ENCODE data around the gene IQGAP2.

IQGAP2 gene

GRCh38 chr5:76684756-76685519, 281.9 kb downstream of the IQGAP2 start:
- DNase-seq, result no peak

DNA sequence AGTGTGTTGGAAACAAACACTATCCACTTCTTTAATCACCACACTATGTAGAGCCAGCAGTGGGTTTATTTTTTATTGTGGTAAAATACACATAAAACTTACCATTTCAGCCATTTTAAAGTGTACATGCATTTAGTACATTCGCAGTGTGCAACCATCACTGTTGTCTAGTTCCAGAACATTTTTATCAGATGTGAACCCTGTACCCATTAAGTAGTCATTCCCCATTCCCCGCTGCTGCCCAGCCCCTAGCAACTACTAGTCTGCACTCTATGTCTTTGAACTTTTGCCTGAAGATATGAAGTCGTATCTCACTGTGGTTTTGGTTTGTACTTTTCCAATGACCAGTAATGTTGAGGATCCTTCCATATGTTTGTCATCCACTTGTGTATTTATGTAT, 282.6 kb downstream of the IQGAP2 start:
- DNase-seq, result no peak

DNA sequence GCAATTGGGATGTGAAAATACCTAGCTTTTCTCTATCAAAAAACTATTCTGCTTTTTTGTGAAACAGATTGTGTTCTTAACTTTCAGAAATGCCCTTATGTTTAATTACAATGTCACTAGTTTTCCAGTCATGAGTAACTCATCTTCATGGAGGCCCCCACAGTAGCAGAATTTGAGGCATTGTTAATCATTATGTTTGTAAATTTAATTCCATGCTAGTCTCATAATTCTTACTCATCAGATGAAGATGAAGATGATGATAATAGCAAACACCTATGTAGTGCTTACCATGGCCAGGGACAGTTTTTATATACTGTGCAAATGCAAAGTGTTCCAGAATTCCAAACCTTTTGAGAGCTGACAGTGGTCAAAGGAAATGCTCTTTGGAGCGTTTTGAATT, 285.1 kb downstream of the IQGAP2 start:
- DNase-seq, result no peak

GRCh38 chr5:76688836-76689235, 285.8 kb downstream of the IQGAP2 start:
- no peak for DNase-seq

DNA sequence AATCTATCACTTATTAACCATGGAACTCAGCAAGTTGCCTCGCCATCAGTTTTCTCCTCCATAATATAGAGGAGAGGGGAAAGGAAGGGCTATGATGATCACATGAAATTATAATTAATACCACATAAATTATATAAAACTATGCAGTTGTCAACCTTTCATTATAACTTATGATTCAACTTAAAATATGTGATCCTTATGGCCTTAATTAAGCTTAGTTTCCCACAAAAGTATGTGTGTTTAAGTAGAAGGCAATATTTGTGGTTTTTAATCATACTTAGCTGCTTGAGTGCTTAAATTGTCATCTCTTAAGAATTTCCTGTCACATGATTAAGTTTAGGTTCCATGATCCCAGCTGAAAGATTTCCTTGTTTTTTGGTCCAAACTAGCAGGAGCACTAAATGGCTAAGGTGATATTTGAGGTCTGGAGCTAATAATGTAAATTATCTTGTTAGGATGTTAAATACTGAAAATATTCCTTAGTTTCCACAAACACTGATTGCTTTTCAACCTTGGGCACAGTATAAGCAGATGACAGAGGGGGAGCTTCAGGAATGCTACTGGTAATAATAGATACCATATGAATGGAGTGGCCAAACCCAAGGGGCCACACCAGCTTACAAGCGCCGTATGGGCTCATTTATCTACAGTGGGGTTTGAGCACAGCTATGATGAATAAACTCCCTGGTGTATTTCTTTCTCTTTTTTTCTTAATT, 286.4 kb downstream of the IQGAP2 start:
- DNase-seq, result no peak

DNA sequence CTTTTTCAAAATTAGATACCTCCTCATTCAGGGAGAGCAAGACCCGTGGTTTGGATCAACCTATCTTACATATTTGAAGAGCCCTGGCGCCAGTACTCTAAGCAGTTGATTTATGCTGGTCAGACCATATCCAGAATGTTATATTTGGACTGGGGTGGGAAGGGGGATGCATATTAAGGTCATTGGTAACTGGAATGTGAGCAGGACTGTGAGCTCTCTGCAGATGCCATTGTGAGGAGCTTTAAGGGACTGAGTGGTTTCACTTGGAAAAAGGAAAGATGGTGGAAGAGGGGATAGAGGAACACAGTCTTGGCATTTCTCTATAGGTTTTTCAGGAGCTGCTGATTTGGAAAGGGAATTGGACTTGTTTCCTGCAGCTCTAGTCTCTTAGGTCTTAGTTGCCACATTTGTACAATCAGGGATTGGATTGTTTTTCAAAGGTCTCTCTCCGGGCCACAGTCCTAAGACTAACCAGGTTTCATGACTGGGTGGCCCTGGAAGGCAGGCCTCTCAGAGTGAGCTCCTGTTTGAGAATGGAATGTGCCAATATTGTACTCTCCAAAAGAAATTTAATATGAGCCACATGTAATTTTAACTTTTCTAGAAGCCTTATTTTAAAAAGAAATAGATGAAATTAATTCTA, 287.1 kb downstream of the IQGAP2 start:
- DNase-seq, result no peak

GRCh38 chr5:76690704-76691466, 287.8 kb downstream of the IQGAP2 start:
- no peak for DNase-seq

GRCh38 chr5:76691467-76692273, 288.6 kb downstream of the IQGAP2 start:
- no peak for DNase-seq

GRCh38 chr5:76692274-76692540, 289.1 kb downstream of the IQGAP2 start:
- no peak for DNase-seq

DNA sequence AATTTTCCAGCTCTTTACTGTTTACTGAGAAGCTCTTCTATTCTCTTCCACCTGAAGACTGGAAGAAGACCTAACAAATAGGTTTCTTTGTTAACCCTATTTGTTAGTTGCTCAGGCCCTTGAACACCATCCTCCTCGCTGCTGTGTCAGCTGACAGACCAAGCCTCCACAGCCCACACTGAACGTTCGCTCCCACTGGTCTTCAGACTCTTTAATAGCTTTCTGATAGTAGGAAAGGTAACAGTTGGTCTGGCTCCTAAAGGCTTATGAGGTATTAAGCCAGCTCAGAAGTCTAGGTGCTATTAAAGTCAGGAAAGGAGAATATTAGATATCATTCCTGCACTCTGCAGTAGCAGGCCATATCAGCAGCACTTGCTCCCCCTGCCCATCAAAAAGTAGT, 289.6 kb downstream of the IQGAP2 start:
- DNase-seq, result no peak

DNA sequence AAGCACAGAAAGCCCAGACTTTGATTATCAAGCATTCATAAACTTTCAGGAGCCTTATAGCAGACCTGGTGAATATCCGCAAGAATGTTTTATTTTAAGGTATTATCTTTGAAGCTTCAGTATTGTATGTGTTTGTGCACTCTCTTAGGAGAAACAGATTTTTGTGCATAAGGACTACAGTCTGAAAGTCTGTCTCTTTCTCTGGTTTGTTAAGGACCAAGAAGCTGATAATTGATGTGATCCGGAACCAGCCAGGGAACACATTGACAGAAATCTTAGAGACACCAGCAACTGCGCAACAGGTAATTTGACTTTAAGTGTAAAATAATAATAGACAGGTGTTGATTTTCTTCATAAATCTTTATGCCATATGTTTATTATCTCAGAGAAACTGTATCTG, 290.1 kb downstream of the IQGAP2 start:
- no peak for DNase-seq

DNA sequence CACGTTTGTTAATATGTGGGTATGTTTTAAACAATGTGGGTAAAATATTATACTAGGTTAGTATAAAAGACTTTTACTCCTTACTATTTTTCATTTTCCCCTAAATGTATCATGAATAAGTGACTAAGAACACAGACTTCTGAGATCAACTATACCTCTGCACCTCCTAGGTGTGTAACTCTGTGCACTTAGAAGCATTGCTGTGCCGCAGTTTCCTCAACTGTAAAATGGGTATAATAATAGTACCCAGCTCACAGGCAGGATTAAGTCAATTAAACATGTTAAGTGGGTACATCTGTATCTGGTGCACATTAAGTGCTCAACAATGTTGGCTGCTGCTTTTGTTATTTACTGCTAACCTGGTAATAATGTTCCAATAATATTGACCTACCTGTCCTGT, 291.2 kb downstream of the IQGAP2 start:
- no peak for DNase-seq

DNA sequence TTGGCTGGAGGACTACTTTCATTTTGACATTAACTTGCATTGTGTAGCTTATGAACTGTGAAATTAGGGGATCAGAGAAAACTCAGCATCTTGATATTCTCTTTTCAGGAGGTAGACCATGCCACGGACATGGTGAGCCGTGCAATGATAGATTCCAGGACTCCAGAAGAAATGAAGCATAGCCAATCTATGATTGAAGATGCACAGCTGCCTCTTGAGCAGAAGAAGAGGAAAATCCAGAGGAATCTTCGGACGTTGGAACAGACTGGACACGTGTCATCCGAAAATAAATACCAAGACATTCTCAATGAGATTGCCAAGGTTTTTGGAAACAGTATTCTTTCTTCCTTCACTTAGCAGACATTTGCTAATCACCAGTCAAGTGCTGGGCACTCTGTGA, 292.3 kb downstream of the IQGAP2 start:
- DNase-seq, result no peak

DNA sequence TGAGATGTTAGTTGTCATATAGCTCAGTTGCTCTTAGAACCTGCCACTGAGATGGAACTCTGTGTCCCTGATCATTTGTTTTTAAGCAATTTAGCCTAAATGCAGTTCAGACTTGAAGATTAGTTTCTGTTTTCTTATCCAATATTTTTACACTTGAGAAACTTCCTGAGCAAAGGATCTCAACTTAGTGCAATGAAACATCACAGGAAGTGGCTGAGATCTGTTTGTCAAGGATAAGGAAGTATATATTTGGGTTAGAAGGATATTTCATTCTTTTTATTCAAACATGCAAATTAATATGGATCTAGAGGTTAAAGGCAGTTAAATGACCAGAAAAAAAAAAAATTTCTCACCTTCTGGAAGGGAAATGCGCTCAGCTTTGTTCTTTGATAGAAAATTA, 293.2 kb downstream of the IQGAP2 start:
- DNase-seq, result no peak

DNA sequence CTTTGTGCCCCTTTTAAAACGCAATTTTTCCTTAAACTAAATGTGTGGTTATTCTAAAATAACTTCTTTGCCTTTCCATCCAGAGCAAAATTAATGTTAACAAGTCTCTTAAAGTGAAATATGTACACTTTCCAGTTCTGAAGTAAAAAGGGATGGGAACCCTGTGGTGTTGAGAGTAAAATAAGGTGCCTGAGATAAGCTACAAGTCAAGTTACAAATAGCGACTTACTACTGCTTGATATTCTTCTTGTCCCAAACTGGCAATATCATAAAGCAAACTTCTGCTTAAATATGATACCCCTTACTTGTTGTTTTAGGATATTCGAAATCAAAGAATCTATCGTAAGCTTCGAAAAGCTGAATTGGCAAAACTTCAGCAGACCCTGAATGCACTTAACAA, 294.6 kb downstream of the IQGAP2 start:
- DNase-seq, result no peak

- no peak for DNase-seq
These were observed 297.5 kb downstream of the IQGAP2 start for GRCh38 chr5:76700571-76700970.

DNA sequence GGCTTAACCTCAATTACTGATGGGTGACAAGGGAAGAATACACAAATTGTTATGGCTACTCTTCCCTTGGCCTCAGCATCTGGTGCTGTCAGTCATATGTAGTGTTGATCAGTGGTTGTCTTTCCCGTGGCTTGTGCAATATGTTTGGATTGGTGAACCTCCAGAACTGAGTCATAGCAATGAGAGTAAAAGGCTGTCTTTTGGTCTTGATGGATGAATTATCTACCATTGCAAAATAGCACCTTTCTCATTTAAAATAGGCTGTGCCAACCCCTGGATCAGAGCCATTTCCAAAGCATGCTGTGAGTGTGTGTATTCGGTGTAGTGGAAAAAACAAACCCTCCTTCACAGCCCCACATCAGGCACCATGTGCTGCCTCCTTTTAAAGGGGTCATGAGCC, 298.2 kb downstream of the IQGAP2 start:
- no peak for DNase-seq

DNA sequence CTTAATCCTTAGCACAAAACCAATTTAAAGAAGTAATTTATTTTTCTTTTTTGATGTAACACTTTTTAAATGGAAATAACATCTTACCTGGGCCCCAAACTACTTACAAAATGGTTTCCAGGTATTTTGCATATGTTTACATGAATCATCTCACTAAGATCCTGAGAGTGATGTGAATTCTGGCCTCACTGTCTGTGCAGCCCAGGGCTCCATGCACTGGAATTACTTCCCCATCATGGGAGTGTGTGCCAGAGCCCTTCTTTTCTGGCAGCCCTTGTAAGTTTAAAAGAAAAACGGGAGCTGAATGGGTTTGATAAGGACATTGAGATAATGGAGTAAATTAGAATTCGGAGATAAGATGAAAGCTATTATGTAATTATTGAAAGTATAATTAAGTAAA, 300.6 kb downstream of the IQGAP2 start:
- DNase-seq, result no peak

DNA sequence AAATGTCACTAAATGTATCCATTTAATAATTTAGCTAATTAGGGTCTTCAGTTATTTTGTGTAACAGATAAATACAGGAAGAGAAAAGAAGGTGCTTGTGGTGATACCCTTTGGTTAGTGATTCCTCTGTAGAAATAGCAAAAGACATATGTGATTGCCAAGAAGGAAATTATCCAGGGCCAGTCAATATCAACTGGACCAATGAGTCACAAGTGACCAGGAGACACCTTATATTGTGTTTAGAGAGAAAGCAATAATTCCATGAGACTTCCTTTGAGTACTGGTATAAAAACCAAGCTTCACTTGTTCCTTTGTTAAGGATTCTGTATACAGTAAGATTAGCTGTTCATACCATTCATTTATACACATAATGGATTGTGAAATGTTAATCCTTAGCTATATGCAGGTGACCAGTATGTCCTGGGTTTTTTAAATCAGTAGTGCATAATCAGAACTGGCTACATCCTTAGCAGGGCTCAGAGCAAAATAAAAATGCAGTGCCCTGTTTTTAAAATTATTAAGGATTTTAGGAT, 301.1 kb downstream of the IQGAP2 start:
- no peak for DNase-seq

GRCh38 chr5:76705574-76705973, 302.5 kb downstream of the IQGAP2 start:
- no peak for DNase-seq

- DNase-seq, result no peak
These were observed 306.7 kb downstream of the IQGAP2 start for GRCh38 chr5:76709762-76710161.

All from anterior cingulate cortex (tissue), 58 donors.